ENCODE results near the gene RBM26. TPM values are rescaled to one million over a fixed set of nuclear protein-coding genes. Genes with fewer than 3 reads are reported as not detected.

Gene RBM26
- total RNA-seq, 1 experiment from 2014 or later: 60.4 TPM

DNA sequence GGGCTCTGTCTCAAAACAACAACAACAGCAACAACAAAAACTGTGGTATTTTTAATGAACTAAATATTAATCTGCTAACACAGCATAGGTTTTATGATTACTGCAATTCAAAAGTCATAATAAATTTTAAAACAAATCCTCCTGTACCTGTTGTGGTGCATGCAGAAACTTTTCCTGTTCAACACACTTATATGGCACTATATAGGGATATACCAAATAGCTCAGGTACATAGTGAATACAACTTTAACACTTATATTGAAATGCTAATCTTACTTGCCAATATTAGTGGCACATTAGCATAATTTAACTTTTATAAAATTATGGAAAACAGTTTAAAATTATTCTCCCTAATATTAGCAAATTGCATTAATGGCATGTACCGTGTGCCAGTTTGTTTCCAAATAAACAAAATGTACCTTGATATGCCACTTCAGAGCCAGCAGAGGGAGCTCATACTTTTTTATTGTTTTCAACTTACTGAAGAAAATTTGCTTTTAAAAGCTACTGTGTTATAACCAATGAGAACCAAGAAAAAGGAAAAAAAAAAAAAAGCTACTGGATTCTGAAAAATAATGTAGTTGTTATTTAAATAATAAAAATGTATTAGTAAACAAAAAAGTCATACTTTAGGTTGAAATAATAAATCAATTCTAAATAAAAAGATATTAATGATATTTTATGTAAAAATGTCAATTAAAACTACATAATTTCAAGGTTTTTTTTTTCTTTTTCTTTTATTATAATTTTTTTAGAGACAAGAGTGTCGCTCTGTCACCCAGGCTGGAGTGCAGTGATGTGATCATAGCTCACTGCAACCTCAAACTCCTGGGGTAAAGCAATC, 18.0 kb upstream of the RBM26 start:
- Mint-ChIP-seq H3K36me3 (ENCODE audit: insufficient read depth, unreplicated experiment) (no peaks in the 10 kb centered on the region), H3K27me3 (ENCODE audit: insufficient read depth, unreplicated experiment) (no peaks in the 10 kb centered on the region), H3K4me1 (ENCODE audit: low read depth, unreplicated experiment) (no peaks in the 10 kb centered on the region), H3K4me3 (ENCODE audit: unreplicated experiment) (no peak overlapping the region), H3K27ac (ENCODE audit: unreplicated experiment) (no peak overlapping the region), H3K9me3 (ENCODE audit: unreplicated experiment) (no peaks in the 10 kb centered on the region)
- intact Hi-C loops (cut with micrococcal nuclease; ENCODE audit: unreplicated experiment): loop anchor here (1.0 to 5.0 kb wide), 3 partner anchors 57 to 253 kb away; partner anchors contain the start of gene NDFIP2
- no peak for DNase-seq
- no peaks in the 10 kb centered on the region for H3K36me3 ChIP-seq (ENCODE audit: control insufficient read depth, insufficient read depth, low read length)
- CTCF ChIA-PET: interaction anchor here (0.6 to 2.3 kb wide), 20 partner anchors 10 to 1594 kb away, joined by 3 to 62 read pairs (median 5); partner anchors contain the start of genes NDFIP2, RBM26 and SPRY2
- H3K27me3 ChIP-seq (replicated peaks; ENCODE audit: control insufficient read depth, insufficient read depth, low read length): no peaks in the 10 kb centered on the region
- no peaks in the 10 kb centered on the region for H3K9me3 ChIP-seq
- no peak overlapping the region for H3K4me3 ChIP-seq (ENCODE audit: low read depth, low read length)
- H3K4me1 ChIP-seq: no peaks in the 10 kb centered on the region
- no TSS peak for BruUV-seq (replicated peaks)
- POLR2A ChIA-PET: interaction anchor here (0.6 to 1.0 kb wide), 6 partner anchors 17 to 935 kb away, joined by 3 to 12 read pairs (median 4); partner anchors contain the start of gene NDFIP2
- TF ChIP-seq CTCF (IDR thresholded peaks at IDR 0.05; ENCODE audit: insufficient read depth in 1 of 2, low read depth in 1 of 2, low read length in 1 of 2, severe bottlenecking in 1 of 2, unreplicated experiment in 1 of 2): peak; percentile 64 to 75

DNA sequence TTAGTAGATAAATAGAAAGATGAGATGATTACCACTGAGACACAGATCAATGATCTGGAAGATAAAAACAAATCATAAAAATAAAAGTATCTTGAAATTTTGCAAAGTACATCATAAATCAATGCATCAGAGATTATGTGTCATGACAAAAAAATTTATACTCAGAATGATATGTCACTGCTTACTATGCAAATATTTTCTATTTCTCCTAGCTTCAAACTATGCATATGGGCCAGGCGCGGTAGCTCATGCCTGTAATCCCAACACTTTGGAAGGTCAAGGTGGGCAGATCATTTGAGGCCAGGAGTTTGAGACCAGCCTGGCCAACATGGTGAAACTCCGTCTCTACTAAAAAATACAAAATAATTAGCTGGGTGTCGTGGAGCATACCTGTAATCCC, 17.3 kb upstream of the RBM26 start:
- H3K9me3 Mint-ChIP-seq (ENCODE audit: unreplicated experiment): no peaks in the 10 kb centered on the region
- ChIA-PET POLR2A (no interaction called here), CTCF (interaction anchor here (1.2 to 2.3 kb wide), 5 partner anchors 58 to 253 kb away, joined by 11 to 62 read pairs (median 12); partner anchors contain the start of gene NDFIP2)
- Histone ChIP-seq H3K27me3 (replicated peaks; ENCODE audit: control insufficient read depth, insufficient read depth, low read length) (no peaks in the 10 kb centered on the region), H3K4me1 (no peaks in the 10 kb centered on the region), H3K36me3 (ENCODE audit: control insufficient read depth, insufficient read depth, low read length) (no peaks in the 10 kb centered on the region), H3K4me3 (ENCODE audit: low read depth, low read length) (no peak overlapping the region), H3K9me3 (no peaks in the 10 kb centered on the region)
- intact Hi-C loops (cut with micrococcal nuclease; ENCODE audit: unreplicated experiment): loop anchor here (5.0 kb wide), 1 partner anchor 254 kb away; no protein-coding TSS in a partner anchor
- no peak overlapping the region for H3K27ac Mint-ChIP-seq (ENCODE audit: unreplicated experiment)
- DNase-seq: no peak
- TF ChIP-seq CTCF (IDR thresholded peaks at IDR 0.05; ENCODE audit: insufficient read depth in 1 of 2, low read depth in 1 of 2, low read length in 1 of 2, severe bottlenecking in 1 of 2, unreplicated experiment in 1 of 2): no peak
- no peaks in the 10 kb centered on the region for H3K36me3 Mint-ChIP-seq (ENCODE audit: insufficient read depth, unreplicated experiment)
- no peaks in the 10 kb centered on the region for H3K4me1 Mint-ChIP-seq (ENCODE audit: low read depth, unreplicated experiment)
- no TSS peak for BruUV-seq (replicated peaks)
- no peaks in the 10 kb centered on the region for H3K27me3 Mint-ChIP-seq (ENCODE audit: insufficient read depth, unreplicated experiment)
- H3K4me3 Mint-ChIP-seq (ENCODE audit: unreplicated experiment): no peak overlapping the region

DNA sequence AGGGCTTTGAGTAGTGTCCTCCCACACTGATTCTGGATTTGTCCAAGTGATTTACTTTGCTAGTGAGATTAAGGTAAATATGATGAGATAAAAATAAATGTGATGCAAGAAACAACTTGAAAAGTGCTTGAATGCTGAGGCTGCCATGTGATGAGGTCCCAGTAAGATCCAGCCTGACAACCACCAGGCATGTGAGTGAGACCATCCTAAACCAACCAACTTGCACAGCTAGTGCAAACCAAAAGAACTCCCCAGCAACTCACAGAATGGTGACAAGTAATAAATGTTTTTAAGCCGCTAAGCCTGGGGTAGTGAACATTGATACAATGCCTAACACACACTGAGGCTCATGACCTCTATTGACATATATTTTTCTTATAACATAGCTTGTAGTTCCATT, 13.3 kb upstream of the RBM26 start:
- no peak overlapping the region for H3K4me3 ChIP-seq (ENCODE audit: low read depth, low read length)
- H3K4me1 ChIP-seq: no peaks in the 10 kb centered on the region
- no peak for TF ChIP-seq CTCF (IDR thresholded peaks at IDR 0.05; ENCODE audit: insufficient read depth in 1 of 2, low read depth in 1 of 2, low read length in 1 of 2, severe bottlenecking in 1 of 2, unreplicated experiment in 1 of 2)
- no TSS peak for BruUV-seq (replicated peaks)
- no peaks in the 10 kb centered on the region for H3K9me3 Mint-ChIP-seq (ENCODE audit: unreplicated experiment)
- no peaks in the 10 kb centered on the region for H3K36me3 ChIP-seq (ENCODE audit: control insufficient read depth, insufficient read depth, low read length)
- H3K9me3 ChIP-seq: no peaks in the 10 kb centered on the region
- H3K4me1 Mint-ChIP-seq (ENCODE audit: low read depth, unreplicated experiment): no peaks in the 10 kb centered on the region
- no peaks in the 10 kb centered on the region; the same call in 1 of the 2 replicates for H3K27me3 ChIP-seq (replicated peaks; ENCODE audit: control insufficient read depth, insufficient read depth, low read length)
- no peak for DNase-seq
- no peaks in the 10 kb centered on the region for H3K36me3 Mint-ChIP-seq (ENCODE audit: insufficient read depth, unreplicated experiment)
- no peak overlapping the region for H3K4me3 Mint-ChIP-seq (ENCODE audit: unreplicated experiment)
- ChIA-PET CTCF (no interaction called here), POLR2A (no interaction called here)
- H3K27ac Mint-ChIP-seq (ENCODE audit: unreplicated experiment): no peak overlapping the region
- intact Hi-C loops (cut with micrococcal nuclease; ENCODE audit: unreplicated experiment): no loop called here
- no peaks in the 10 kb centered on the region for H3K27me3 Mint-ChIP-seq (ENCODE audit: insufficient read depth, unreplicated experiment)

All from Caco-2 (cell line).